NCI-H774 (cell line): ENCODE results near the gene CFAP97D1.
"Not testable (repeated sequence)": the region's sequence is repeated elsewhere in the genome, so short reads cannot be mapped to it uniquely, and the experiment has no call there.

Experiments used
- DNase-seq: peaks from one replicate; lab custom pipeline; 2025; lab: John Stamatoyannopoulos, UW

The CFAP97D1 gene

DNA sequence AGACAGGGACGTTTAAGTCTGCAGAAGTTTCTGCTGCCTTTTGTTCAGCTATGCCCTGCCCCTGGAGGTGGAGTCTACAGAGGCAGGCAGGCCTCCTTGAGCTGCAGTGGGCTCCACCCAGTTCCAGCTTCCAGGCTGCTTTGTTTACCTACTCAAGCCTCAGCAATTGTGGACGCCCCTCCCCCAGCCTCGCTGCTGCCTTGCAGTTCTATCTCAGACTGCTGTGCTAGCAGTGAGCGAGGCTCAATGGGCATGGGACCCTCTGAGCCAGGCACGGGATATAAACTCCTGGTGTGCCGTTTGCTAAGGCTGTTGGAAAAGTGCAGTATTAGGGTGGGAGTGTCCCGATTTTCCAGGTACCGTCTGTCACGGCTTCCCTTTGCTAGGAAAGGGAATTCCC lies 17.8 kb downstream of the CFAP97D1 start:
- not testable (repeated sequence) for DNase-seq

GRCh38 chr17:43799047-43799446 lies 18.8 kb downstream of the CFAP97D1 start:
- DNase-seq: no peak

- DNase-seq: no peak
These were observed 20.5 kb downstream of the CFAP97D1 start for GRCh38 chr17:43800736-43801135.

DNA sequence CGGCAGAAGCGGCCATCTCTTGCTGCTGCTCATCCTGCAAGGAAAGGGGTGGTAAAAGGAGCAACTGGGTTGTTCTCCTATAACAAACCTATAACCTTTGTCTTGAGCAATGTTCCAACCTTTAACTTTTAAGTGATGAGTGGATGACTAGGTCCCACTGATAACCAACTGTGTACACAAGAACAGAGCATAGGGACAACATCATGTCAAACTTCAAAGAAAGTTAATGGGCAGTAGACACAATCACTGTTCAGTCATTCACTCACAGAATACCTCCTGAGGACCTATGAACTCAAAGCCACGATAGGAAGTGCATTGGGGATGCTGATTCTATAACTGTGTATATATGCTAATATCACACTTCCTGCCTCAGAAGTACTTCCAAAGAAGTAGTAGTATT lies 21.6 kb downstream of the CFAP97D1 start:
- no peak for DNase-seq

- no peak for DNase-seq
These were observed 23.5 kb downstream of the CFAP97D1 start for GRCh38 chr17:43803758-43804157.

GRCh38 chr17:43805117-43805516 lies 24.9 kb downstream of the CFAP97D1 start:
- DNase-seq: no peak

- no peak for DNase-seq
These were observed 27.8 kb downstream of the CFAP97D1 start for GRCh38 chr17:43808076-43808475.

DNA sequence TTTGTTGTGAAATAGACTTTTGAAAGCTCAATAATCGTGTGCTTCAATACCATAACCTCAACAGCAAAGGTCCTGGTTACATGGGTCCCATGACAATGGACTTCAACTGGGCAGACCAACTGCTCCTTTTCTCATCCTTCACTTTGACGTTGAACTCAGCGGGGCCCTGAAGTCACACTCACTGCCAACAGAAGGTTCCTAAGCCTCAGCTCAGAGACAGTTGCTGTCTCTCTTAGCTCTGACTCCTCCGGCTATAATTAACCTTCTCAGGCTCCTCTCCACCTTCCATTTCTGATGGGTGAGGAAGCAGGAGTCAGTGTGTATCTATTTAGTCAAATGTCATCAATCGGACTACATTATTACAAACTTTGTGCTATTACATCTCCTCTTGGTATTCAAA lies 28.9 kb downstream of the CFAP97D1 start:
- no peak for DNase-seq

DNA sequence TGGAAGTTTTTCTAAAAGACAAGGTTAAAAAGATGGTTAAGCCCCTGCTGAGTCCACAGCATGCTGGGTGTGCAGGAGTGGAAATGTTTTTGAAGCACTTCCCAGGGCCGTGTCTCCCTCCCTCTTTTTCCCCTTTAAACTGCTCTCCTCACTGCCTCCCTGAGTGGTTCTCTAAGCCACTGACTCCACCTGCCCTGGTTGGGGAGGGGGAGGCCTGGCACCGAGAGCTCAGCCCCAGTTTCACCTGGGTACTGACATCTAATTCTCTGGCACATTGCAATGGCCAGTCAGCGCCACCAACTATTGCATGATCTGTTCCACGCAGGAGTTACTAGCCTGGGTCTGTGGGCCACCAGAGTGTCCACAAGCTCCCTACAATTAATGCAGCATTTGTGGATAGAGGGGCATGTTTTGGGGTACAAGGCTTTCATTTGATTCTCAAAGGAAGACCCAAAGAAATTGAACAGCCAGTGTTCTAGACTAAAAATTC lies 30.0 kb downstream of the CFAP97D1 start:
- no peak for DNase-seq

DNA sequence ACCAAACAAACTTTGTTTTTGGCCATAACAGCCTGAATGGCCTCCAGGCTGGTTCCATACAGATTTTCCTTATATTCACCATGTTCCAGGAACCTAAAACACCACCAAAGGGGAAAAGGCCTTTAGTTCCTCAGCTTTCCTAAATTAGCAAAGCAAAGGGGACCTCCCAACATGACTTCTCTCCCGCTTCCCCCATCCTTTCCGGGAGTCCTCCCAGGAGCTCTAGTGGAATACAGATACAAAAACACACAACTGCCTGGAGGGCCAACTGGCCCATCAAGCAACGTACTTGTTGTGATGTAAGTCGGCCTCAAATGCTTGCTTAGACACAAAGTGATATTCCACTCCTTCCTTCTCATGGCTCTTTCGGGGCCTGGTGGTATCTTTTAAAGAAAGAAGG lies 30.6 kb downstream of the CFAP97D1 start:
- no peak for DNase-seq

- DNase-seq: no peak
These were observed 32.4 kb downstream of the CFAP97D1 start for GRCh38 chr17:43812396-43813265.

GRCh38 chr17:43813386-43813785 lies 33.2 kb downstream of the CFAP97D1 start:
- no peak for DNase-seq

DNA sequence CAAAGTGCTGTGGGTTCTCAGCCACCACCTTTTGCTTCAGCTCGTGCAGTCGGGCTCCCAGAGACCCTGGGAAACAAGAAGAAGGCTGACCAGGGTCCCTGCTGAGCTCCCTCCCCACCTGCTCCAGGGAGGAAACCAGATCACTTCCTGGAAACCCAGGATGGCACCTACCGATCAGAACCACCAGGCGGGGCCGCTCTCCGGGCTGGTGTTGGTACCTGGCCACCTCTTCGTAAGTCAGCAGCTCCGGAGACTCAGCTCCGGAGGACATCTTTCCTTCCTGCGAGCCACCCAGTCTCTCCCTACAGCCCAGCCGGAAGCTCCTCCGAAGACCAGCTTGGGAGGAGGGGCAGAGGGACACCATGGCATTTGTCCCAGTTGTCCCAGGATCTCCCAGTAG lies 33.8 kb downstream of the CFAP97D1 start:
- DNase-seq: no peak

- no peak for DNase-seq
These were observed 34.5 kb downstream of the CFAP97D1 start for GRCh38 chr17:43814714-43815113.

- DNase-seq: no peak
These were observed 36.4 kb downstream of the CFAP97D1 start for GRCh38 chr17:43816336-43817320.

DNA sequence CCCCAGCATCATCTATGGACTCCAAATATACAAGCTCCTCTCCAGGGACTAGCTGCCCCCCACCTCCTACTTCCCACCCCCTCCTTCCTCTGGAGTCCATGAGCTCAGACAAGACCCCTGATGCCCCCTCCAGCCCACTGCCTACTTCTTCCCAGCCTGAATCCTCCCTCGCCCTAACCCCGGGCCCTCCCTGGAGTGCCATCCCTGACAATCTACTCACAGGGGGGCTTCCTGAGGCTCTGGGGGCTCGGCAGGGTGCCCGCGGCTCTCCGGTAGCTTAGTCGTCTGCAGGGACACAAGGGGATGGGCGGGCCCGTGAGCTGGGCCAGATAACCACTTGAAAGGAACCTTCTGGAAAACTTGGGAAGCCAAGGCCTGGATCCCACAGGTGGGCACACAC lies 37.6 kb downstream of the CFAP97D1 start:
- no peak for DNase-seq

DNA sequence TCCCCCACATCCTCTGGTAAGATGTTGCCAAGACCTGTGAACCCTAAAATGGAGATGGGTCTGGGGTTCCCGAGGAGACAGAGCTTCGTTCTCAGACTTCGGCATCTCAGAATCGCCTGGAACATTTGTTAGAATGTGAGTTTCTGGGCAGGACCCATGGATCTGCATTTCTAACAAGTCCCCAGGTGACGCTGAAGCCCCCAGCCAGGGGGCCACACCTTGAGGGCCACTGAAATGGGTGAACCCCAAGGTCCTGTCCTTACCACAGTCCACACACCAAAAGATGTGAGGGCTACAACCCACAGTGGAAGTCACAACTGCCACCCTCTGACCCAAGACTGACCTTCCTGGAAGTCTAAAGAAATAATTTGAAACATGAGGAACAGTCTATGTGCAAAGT lies 38.7 kb downstream of the CFAP97D1 start:
- DNase-seq: no peak

GRCh38 chr17:43820759-43821158 lies 40.5 kb downstream of the CFAP97D1 start:
- DNase-seq: no peak

- DNase-seq: no peak
These were observed 42.4 kb downstream of the CFAP97D1 start for GRCh38 chr17:43822570-43823190.

GRCh38 chr17:43823350-43824084 lies 43.3 kb downstream of the CFAP97D1 start:
- DNase-seq: no peak

DNA sequence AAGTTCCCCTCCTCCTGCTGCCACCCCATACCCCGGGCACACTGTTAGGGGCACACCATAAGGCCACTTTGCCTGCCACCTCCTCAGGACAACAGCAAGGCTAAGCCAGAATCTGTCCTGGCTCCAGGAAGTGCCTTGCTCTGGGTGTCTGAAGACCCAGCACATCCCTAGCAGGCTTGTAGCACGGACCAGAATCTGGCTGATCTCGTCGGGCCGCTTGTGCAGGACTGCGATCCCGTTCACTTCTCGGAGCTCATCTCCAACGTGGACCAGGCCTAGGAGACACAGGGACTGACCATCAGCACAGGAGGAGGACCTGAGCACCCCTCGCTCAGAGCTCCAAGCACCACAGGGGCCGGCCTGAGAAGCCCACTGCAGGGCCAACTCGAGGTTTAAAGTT lies 45.3 kb downstream of the CFAP97D1 start:
- DNase-seq: no peak

DNA sequence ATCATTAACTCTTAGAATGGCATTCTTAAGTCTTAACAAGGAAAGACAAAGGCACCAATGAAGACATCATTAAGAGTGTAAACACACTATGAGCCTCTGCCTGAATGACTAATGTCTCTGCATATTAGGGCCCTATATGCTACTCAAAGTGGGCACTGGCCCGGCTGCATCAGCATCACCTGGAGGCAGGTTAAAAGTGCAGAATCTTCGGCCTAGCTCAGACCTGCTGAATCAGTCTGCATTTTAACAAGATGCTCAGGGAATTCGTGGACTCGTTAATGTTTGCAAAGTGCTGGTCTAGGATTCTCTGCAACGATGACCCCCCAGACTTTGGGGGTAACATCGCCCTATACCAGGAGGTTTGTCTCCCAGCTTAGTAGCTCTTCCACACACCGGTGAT lies 46.0 kb downstream of the CFAP97D1 start:
- DNase-seq: no peak
